ENCODE data around the gene CEP104. TPM values are rescaled to one million over a fixed set of nuclear protein-coding genes. Genes with fewer than 3 reads are reported as not detected.

CEP104 gene
- total RNA-seq, 1 experiment from 2014 or later = 25.4 TPM

- DNase-seq (ENCODE audit: low read depth) = no peak
Observed at GRCh38 chr1:3762873-3763228, 94.2 kb downstream of the CEP104 start.

DNA sequence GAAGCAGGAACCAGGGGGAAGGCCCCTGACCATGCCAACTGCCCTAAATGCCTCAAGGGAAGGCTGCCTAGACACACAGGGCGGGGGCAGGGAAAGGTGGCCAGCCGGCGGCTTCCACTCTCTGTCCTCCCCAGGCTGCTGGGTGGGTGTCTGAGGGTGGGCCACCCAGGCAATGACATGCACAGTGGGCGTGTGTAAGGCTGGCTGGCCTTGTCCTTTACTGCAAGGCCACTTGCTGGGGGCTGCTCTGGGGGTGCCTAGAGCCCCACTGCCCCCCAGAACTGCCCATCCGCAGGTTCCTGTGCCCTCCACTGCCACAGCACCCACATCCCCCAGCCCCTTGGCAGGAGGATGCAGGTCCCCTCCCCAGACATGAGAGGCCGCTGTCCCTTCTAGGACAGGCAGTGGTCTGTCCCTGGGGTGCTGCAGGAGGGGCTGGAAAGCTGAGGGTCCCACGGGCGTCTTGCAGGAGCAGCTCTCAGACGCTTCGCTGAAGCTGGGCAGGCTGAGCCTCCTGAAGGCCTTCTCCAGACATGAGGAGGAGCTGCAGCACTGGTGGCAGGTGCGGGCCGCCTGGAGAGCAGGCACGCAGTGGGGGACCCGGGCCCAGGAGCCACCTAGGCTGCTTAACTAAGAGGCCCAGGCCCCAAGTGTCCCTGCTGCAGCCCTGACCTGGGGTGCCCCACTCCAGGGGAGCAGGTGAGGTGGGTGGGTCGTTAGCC, 94.7 kb downstream of the CEP104 start:
- no peak for DNase-seq (ENCODE audit: low read depth)

Other genes with a start within 250 kb of the CEP104 start
- gene MEGF6, start 245.7 kb downstream of the CEP104 start, total RNA-seq (2014; rRNA removed; shearing (Covaris generic)) = 6.5 and 20.9 TPM in 2 replicates
- gene TPRG1L, start 232.2 kb downstream of the CEP104 start, total RNA-seq (2014; rRNA removed; shearing (Covaris generic)) = 12.8 and 16.0 TPM in 2 replicates
- 17.3 and 18.8 TPM in 2 replicates for gene WRAP73, start 207.1 kb downstream of the CEP104 start, total RNA-seq (2014; rRNA removed; shearing (Covaris generic))
- 0.42 and 0.91 TPM in 2 replicates for gene TP73, start 204.7 kb downstream of the CEP104 start, total RNA-seq (2014; rRNA removed; shearing (Covaris generic))
- not detected in 2 replicates for gene CCDC27, start 104.8 kb downstream of the CEP104 start, total RNA-seq (2014; rRNA removed; shearing (Covaris generic))
- not detected in 2 replicates for gene SMIM1, start 84.5 kb downstream of the CEP104 start, total RNA-seq (2014; rRNA removed; shearing (Covaris generic))
- 19.2 and 32.9 TPM in 2 replicates for gene LRRC47, start 60.7 kb downstream of the CEP104 start, total RNA-seq (2014; rRNA removed; shearing (Covaris generic))
- 1.6 and 8.6 TPM in 2 replicates for gene DFFB, start 265 bp upstream of the CEP104 start, total RNA-seq (2014; rRNA removed; shearing (Covaris generic))
- gene C1orf174, start 43.1 kb upstream of the CEP104 start, total RNA-seq (2014; rRNA removed; shearing (Covaris generic)) = 34.7 and 43.5 TPM in 2 replicates